ENCODE measurements around the gene CPT1A.

Gene CPT1A

DNA sequence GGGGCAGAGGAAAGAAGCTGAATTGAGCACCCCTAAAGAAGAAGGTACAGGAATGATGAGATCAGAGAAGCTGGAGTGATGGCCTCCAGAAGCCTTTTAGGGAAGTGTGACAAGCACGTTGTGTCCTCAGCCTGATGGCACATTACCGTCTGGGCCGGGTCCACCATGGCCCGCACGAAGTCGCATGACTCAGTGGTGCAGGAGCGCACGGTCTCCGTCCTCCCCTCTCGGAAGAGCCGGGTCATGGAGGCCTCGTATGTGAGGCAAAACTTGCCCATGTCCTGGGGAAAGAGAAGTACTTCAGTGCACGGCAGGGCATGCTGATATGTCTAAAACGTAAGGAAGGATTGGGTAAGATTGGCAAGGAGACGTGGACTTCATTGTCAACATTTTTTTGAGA lies 79.2 kb downstream of the CPT1A start:
- no peak for DNase-seq (ENCODE audit: low read depth in 1 of 2, low spot score in 1 of 2)

DNA sequence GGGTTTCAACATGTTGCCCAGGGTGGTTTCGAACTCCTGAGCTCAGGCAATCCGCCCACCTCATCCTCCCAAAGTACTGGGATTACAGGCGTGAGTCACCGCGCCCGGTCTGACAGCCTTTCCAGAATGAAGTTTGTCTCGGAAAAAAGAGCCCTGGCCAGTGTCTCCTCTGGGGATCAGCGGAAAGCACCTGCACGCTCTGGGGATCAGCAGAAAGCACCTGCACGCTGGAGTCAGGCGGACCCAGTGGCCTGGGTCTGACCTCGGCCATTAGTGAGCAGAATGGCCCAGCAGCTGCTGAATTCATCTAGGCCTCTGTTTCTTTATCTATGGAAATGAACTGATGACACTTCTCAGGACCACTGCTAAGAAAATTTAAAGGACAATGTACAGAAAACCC lies 79.9 kb downstream of the CPT1A start:
- no peak for DNase-seq (ENCODE audit: low read depth in 1 of 2, low spot score in 1 of 2)

DNA sequence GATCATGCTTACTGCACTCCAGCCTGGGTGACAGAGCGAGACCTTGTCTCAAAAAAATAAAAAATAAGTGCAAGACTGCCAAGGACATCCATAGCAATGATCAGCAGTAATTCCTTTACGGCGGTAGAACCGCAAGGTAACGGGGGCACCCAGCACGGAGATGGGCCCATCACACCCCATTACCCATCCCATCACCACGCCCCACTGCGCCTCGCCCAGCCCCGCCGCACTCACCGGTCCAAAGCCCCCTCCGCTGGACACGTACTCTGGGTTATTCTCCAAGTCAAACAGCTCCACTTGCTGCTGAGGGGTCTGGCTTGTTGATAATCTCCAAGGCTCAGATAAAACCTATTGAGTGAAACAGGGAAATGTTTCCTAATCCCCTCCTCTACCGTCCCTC lies 81.7 kb downstream of the CPT1A start:
- DNase-seq (ENCODE audit: low read depth in 1 of 2, low spot score in 1 of 2) = no peak

DNA sequence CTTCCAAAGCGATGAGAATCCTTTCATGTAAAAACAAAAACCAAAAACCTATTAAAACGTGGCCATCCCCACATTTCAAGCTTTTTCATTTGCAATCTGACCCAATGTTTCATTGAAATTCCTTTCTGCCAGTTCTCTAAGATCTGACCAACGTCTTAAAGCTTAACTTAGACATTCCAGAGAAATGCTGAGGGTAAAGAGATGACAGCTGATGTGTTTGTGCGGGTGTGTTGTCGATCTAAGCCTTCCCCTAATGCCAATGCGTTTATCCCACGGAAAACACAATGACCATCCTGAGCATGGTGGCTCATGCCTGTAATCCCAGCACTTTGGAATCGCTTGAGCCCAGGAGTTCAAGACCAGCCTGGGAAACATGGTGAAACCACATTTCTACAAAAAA lies 84.0 kb downstream of the CPT1A start:
- DNase-seq (ENCODE audit: low read depth in 1 of 2, low spot score in 1 of 2) = no peak

DNA sequence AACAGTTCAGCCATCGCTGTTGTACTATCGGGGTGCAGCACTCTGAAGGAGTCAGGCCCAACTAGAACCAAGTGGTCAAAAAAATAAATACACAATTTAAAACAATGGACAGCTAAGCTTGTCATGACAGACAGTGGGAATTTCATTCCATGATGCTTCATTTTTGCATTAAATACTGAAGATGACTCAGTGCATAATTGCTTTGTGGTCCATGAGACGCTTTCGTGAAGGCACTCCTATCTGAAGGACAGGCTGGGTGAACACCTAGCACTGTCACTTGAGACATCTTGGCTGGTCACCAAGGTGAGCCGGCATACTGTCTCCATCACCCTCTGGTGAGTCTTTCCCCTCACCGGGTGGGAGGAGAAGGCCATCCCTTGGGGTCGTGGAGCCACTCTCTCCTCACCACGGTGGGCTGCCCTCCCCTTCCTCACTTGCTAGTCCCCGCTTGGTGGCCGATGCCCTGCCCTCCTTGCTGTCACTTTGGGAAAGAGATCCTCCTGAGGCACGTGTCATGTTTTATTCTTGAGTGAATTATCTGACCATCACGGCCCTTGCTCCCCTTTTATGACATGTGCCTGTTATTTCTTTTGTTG lies 85.4 kb downstream of the CPT1A start:
- DNase-seq (ENCODE audit: low read depth in 1 of 2, low spot score in 1 of 2) = no peak

DNA sequence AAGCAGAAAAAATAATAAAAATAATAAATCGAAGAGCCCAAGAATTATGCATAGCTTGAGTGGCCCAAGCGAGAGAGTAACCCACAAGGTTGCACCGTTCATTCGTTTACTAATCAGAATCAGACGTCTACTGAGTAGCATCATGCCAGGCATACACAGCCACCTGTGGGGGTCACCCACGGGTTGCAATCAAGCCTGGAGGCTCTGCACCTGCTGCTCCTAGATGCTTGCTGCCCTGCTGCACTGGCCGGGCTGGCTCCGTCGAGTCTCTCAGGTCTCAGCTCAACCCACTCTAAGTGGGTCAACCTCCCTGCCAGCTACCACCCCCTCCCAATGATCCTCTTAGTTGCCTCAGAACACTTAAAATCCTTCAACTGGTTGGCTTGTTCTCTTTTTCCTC lies 88.4 kb downstream of the CPT1A start:
- DNase-seq (ENCODE audit: low read depth in 1 of 2, low spot score in 1 of 2) = no peak

DNA sequence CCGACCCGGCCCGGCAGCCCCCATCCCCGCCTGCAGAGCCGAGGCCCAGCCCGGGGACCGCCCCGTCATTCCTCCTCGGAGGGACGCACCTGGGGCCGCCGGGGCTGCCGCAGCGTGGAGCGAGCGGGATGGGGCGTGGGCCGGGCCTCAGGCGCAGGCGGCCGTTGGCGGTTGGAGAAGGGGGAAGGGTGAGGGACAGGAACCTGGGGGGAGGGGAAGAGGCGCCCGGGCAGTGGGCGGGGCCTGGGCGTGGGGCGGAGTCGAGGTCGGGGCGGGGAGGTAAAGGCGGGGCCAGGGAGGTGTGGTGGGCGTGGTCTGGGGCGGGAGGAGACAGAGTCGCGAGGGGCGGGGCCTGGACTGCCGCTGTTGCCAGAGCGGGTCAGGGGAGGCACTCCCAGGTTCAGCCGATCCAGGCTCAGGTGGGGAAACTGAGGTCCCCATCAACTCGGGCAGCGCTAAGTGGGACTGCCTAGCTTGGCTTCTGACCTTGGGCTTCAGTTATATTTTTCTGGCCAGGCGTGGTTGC lies 90.3 kb downstream of the CPT1A start, which contains the start of gene TESMIN:
TESMIN (minus strand) TSS at position 190 of the 526 bp plus-strand sequence. CDS start 860 bp downstream, outside the sequence.
- DNase-seq (ENCODE audit: low read depth in 1 of 2, low spot score in 1 of 2) = peak; percentile 86 to 90

DNA sequence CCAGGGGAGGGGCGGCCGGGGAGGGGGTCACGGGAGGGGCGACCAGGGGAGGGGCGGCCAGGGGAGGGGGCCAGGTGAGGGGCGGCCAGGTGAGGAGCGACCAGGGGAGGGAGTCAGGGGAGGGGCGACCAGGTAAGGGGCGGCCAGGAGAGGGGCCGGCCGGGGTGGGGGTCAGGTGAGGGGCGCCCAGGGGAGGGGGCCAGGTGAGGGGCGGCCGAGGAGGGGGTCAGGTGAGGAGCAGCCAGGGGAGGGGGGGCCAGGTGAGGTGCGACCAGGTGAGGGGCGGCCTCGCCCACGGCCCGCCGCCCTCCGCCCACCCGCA lies 90.8 kb downstream of the CPT1A start:
- DNase-seq (ENCODE audit: low read depth in 1 of 2, low spot score in 1 of 2) = no peak

DNA sequence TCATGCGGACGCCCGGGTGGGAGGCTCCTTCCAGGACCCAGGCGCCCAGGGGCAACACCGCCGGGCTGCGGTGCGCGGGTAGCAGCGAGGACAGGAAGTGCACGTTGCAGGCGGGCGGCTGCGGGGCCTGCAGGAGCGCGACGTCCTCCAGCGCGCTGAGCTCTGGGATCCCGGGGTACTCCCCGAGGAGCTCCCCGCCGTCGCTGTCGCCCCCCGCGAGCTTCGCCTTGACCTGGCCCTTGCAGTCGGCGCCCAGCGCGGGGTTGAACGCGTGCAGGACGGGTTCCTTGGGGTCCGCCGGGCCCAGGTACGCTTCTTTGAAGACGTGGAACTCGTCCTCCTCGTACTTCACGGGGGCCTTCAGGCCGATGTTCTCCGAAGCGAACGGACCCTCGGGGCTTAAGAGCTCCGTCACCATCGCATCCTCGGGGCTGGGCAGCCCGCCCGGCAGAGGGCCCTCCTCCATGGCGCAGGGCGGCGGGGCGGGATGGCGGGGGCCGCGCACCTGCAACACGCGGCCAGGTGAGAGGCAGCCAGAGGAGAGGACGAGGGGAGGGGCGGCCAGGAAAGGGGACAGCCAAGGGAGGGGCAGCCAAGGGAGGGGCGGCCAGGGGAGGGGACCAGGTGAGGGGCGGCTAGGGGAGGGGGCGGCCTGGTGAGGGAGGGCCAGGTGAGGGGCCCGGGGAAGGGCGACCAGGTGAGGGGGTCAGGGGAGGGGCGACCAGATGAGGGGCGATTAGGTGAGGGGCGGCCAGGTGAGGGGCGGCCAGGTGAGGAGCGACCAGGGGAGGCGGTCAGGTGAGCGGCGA lies 91.3 kb downstream of the CPT1A start:
- no peak for DNase-seq (ENCODE audit: low read depth in 1 of 2, low spot score in 1 of 2)

DNA sequence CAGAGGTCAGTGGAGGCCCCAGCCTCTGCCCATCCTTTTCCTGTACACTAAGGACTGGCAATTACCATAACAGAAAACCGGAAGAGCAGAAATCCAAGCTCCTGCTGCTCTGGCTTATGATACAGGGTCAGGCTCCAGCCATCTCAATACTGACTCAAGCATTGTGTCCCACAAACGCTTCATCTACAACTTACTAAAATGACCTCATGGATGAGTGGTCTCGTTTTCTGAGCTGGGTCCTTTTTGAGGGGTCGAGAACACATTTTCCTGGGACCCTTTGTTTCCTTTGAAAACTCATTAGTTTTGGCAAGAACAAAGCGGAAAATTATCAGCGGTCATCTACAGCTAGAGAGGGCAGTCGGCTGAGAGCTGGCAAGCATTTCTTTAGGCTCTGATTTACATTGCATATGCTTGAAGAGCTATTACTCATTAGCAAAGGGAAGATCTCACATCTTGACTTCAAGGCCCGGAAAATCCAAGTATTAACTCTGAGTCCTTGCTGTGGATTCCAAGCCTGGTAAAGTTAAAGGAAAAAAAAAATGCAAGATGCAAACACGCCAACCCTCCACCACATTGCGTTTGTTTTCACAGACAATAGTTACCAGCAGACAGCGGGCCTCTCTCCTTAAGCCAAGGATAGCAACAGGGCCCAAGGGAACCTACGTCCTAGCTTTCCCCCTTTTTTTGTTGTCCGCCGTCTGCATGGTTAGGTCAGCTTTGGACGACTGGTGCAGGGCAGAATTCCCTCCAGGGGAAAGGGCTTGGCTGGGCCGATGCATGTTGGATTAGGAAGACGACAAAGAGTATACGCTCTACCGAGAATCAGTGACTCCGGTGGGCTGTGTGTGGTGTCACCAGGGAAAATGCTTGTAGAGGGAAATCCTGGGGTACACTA lies 92.2 kb downstream of the CPT1A start:
- no peak for DNase-seq (ENCODE audit: low read depth in 1 of 2, low spot score in 1 of 2)

DNA sequence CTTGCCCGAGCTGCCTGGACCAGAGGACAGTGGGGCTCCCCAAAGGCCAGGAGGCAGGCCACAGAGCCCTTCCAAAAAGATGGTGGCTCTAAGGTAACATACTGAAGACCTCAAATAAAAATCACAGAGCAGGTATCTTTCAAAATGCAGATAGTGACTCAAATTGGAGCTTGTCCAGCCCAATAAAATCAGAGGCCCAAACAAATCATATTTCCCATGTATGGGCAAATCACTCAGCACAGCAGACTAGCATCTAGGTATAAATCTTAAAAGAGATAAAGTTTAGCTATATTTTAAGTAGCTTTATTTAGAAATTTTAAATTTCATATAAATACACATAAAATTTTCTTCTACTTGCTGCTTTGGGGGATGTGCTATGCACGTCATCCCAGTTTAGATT lies 93.7 kb downstream of the CPT1A start:
- DNase-seq (ENCODE audit: low read depth in 1 of 2, low spot score in 1 of 2) = no peak

DNA sequence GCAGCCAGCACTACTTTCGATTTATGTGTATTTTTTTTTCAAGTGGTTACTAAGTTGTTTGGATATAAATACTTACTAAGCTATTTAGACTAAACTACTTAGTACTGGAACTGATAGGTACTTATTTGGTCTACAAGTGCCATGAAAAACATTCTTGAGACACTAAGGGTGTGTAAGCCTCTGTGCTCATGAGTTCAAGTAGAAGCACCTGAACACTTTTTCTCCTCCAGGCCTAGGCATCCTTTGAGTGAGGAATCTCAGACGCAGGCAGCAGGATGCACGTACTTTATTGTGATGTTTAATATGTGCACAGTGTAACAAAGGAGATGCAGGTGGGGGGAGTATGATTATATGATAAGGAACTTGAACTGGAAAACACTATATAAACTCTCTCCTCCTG lies 98.2 kb downstream of the CPT1A start:
- DNase-seq (ENCODE audit: low read depth in 1 of 2, low spot score in 1 of 2) = no peak

DNA sequence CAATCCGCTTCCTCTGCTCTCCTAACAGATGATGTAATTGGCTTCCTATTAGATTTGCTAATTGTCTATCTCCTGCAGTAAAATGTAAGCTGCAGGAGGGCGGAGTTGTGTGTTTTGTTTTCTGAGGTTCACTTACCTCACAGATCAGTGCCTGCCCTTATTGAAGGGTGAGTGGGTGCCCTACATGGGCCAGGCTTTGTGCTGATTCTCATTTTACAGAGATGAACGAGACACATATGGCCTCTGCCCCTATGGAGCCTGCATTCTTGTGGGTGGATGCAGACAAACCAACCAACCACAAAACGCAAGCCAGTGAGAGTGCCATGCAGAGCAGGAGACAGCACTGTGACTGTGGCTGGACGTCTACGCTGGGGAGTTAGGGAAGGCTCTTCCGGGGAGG lies 100.3 kb downstream of the CPT1A start:
- DNase-seq (ENCODE audit: low read depth in 1 of 2, low spot score in 1 of 2) = no peak

DNA sequence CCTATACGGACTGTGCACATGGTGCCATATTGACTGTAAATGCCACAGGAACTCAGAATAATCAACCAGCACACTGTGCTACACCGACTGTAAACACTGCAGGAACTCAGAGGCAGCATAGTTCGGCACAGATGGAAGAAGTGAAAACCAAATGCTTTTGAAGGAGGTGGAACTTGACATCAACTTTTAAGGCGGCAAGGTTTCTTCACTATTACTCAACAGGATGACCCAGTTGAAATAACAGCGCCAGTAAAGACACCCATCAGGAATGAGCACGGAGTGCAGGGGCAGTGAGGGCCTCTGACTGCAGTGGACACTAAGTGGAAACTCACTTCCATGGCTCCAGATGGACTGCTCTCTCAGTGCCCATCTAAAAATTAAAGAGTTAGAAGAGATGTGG lies 106.1 kb downstream of the CPT1A start:
- no peak for DNase-seq (ENCODE audit: low read depth in 1 of 2, low spot score in 1 of 2)

DNA sequence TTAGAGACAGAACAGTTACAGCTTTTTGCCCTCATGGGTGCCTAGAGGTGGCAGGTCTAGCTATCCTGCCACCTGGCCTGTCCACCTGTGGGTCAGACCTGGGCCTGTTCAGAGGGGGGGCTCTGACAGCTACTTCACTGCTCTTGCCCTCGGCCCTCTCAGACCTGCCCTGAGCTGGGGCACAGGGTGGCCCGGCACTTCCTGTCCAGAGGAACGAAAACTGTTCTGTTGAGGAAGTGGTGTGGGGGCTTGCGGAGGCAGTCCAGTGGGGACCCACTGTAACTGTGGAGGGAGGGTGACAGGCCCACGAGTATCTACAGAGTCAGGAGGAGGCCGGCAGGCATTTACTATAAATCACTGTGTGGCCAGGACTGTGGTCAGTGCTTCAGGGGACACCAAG lies 106.6 kb downstream of the CPT1A start:
- DNase-seq (ENCODE audit: low read depth in 1 of 2, low spot score in 1 of 2) = no peak

DNA sequence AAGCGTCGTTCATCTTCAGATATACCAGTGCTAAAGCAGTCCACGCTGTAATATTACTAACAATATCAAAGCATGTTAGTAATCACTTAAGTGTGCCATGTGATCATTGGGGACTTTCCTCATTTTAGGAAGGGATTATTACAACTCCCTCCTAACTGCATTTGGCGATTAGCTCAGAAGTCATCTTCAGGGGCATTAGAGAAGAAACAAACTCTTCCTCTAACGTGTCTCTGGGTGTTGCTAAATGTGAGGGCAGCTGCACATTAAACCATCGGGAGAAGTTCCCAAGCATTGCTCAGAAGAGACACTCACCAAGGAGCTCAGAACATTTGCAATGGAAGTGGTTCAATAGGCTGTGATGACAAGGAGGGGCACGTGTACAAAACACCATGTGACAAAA lies 107.6 kb downstream of the CPT1A start:
- no peak for DNase-seq (ENCODE audit: low read depth in 1 of 2, low spot score in 1 of 2)

DNA sequence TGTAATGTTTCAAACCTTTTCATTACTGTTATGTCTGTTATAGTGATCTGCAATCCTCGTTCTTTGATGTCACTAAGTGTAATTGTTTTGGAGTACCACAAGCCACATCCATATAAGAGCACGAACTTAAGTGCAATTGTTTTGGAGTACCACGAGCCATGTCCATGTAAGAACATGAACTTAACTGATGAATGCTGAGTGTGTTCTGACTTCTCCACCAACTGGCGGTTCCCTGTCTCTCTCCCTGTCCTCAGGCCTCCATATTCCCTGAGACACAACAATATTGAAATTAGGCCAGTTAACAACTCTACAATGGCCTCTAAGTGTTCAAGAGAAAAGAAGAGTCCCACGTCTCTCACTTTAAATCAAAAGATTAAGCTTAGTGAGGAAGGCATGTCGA lies 113.9 kb downstream of the CPT1A start:
- no peak for DNase-seq (ENCODE audit: low read depth in 1 of 2, low spot score in 1 of 2)

DNA sequence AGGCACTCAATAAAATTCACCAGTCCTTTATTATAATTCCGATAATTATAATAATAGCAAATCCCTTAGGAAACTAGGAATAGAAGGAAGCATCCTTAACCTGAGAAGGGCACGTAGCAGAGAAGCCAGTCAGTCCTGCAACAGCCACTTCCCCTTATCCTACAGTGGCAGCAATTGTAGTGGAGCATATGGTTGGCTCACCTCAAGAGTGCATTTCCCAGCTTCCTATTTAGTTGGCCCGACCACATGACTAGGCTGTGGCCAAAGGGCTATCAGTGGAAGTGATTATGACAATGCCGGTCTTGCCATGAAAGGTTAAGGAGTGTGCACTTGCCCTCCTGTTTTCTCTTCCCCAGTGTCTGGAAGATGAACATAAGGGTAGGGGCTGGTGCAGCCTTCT lies 117.4 kb downstream of the CPT1A start:
- no peak for DNase-seq (ENCODE audit: low read depth in 1 of 2, low spot score in 1 of 2)

DNA sequence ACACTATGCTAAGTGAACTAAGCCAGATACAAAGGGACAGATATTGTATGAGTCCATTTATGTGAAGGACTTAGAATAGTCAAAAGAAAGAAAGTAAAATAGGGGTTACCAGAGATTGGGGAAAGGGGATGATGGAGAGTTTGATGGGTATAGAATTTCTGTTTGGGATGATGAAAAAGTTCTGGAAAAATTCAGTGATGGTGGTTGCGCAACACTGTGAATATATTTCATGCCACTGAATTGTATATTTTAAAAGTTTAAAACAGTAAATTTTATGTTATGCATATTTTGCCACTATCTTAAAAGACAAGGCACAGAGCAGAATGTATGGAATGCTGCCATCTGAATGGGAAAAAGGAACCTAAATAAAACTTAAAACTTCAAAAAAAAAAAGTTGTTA lies 119.6 kb downstream of the CPT1A start:
- DNase-seq (ENCODE audit: low read depth in 1 of 2, low spot score in 1 of 2) = no peak

DNA sequence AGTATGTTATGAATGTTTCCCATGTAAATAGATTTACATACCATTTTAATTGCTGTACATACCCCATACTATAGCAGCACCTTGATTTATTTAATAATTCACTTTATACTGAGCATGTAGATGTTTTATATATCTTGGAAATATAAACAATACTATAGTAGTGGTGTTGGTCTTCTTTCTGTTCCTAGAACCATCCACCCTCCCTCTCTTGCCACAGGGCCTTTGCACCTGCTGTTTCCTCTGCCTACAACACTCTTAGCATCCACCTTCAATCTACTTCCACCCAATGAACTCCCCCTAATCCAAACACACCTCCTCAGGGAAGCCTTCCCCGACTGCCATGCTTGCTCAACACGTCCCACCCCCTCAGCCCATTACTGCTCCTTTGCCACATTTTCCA lies 120.6 kb downstream of the CPT1A start:
- DNase-seq (ENCODE audit: low read depth in 1 of 2, low spot score in 1 of 2) = no peak

DNA sequence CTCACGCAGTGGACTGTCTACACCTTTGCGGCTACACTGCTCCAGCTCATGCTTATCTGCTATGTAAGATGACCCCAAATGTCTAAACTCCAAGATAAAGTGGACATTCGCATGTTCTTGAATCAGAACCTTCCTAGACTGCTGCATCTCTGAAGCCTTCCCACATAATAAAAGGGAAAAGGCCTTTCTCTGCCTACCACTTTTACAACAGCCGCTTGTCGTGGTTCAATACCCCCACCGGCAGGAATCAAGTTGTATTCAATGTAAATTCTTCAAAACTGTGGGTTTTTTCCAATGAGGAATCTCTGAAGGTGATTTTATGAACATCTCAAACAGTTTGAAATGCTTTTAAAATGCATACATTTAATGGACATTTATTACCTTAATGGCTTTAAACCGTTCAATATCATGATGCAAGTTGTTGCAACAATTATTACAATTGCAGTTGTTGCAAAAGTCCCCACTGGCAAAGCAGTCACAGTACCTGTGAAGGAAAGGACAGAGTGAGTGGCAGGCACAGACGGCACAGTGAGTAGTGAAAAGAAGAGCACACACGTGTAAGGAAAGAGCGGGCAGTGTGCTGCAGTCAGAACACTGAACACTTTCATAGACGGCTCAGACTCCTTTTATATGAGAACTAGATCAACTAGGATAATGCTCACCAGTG lies 126.1 kb downstream of the CPT1A start:
- no peak for DNase-seq (ENCODE audit: low read depth in 1 of 2, low spot score in 1 of 2)

Measured in activated CD4-positive, alpha-beta T cell treated with anti-CD3 and anti-CD28 coated beads, Interleukin-2, amount 50 U/mL, for 24 hours (primary cell).